ENCODE measurements around the gene HCRTR1.

Gene HCRTR1

GRCh38 chr1:31650161-31651088 is 32.9 kb downstream of the HCRTR1 start:
- no peak for DNase-seq

DNA sequence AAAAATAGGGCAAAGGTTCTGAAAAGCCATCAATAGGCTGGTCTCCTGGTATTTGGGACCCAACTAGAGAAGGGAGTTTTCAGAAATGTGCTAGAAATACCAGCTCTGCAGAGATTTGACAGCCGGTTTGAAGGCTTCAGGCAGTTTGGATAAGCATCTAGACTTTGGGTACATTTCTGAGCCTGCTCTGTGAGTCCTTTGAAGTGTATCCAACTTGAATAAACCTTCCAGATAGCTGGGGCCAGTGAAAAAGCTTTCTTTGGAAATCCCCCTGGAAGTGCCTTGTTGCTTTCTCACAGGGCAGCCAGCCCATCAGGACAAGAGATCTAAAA is 33.6 kb downstream of the HCRTR1 start:
- no peak for DNase-seq

GRCh38 chr1:31651766-31652165 is 34.3 kb downstream of the HCRTR1 start:
- DNase-seq, result no peak

- no peak for DNase-seq
These were observed 35.5 kb downstream of the HCRTR1 start for GRCh38 chr1:31652891-31653499.

GRCh38 chr1:31653717-31654473 is 36.4 kb downstream of the HCRTR1 start:
- no peak for DNase-seq

- DNase-seq, result no peak
These were observed 36.9 kb downstream of the HCRTR1 start for GRCh38 chr1:31654474-31654776.

GRCh38 chr1:31655104-31655503 is 37.6 kb downstream of the HCRTR1 start:
- no peak for DNase-seq

GRCh38 chr1:31655756-31656155 is 38.3 kb downstream of the HCRTR1 start:
- no peak for DNase-seq

DNA sequence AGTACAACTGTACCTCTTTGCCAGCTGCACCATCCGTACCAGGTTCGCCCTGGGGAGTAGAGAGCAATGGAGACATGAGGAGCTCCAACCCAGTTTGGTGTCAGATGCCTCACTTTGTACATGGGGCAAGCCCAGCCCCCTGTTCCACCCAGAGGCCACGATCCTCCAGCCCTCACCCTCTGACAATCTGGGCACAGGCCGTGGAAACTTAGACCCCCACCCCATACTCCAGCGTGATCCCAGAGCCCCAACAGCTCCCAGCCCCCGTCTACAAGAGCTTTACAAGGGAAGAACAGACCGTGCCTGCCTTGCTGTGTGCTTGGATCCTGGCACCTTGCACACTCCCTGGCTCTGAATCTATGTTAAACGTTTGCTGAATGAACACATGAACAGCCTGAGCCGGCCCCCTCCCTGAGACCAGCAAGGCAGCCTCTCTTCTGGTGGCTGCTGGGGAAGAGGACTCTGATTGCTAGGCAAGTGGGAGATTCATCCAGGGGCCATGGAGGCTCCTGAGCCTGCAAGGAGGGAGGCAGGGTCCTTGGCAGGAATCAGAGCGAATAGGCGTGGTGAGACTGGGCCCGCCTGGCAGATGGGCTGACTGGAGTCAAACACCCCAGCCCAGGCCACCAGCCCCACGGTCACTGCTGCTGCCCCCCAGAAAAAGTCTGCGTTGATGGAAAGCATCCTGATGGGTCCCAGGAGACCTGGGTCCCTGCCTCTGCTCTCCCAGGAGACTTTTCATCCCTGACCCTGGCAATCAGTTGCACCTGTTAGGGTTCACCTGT is 39.7 kb downstream of the HCRTR1 start:
- no peak for DNase-seq

GRCh38 chr1:31657972-31658510 is 40.6 kb downstream of the HCRTR1 start:
- no peak for DNase-seq

GRCh38 chr1:31658721-31659120 is 41.2 kb downstream of the HCRTR1 start:
- no peak for DNase-seq

- no peak for DNase-seq
These were observed 42.4 kb downstream of the HCRTR1 start for GRCh38 chr1:31659889-31660288.

DNA sequence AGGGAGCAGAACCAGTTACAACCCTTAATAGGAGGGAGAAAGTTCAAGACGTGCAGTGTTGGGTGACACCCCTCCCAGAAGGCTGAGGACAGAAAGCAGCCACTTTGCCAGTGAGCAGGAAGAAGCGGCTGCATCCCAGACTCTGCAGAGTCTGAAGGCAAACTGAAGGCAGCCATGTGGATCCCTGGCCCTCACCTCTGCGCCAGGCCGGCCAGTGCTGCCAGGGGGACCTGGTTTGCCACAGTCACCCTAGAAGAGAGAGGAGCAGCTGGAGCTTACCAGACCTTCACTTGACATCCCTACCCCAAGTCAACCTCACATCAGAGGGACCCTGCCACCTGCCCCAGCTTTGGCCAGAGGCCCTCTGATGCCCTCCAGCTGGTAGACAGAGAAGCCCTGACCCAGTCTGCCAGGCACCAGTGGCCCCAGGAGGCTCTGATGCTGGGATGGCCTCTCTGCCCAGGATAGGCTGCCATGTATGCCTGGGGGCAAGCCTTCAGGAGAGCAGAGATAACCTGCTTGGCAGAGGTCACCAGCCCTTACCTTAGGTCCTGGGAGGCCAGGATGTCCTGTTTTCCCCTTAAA is 43.5 kb downstream of the HCRTR1 start:
- DNase-seq, result no peak

DNA sequence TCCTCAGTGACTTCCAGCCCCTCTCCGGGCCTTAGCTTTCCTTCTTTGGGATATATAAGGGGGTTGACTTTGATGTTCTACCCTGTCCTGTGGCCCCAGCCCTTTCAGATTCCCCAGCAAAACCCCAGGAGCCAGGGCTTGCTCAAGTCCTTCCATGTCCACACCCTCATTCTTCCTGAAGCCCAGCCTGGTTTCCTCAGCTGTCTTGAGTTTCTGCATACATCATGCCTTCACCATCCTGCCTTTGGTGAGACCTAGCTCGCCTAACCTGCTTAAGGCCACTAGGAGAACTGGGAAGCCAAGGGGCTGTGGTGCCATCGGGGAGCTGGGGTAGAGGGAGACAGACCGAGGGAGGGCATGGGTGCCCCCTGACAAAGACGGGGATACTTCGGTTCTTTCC is 44.4 kb downstream of the HCRTR1 start:
- no peak for DNase-seq

GRCh38 chr1:31662463-31662862 is 45.0 kb downstream of the HCRTR1 start:
- no peak for DNase-seq

DNA sequence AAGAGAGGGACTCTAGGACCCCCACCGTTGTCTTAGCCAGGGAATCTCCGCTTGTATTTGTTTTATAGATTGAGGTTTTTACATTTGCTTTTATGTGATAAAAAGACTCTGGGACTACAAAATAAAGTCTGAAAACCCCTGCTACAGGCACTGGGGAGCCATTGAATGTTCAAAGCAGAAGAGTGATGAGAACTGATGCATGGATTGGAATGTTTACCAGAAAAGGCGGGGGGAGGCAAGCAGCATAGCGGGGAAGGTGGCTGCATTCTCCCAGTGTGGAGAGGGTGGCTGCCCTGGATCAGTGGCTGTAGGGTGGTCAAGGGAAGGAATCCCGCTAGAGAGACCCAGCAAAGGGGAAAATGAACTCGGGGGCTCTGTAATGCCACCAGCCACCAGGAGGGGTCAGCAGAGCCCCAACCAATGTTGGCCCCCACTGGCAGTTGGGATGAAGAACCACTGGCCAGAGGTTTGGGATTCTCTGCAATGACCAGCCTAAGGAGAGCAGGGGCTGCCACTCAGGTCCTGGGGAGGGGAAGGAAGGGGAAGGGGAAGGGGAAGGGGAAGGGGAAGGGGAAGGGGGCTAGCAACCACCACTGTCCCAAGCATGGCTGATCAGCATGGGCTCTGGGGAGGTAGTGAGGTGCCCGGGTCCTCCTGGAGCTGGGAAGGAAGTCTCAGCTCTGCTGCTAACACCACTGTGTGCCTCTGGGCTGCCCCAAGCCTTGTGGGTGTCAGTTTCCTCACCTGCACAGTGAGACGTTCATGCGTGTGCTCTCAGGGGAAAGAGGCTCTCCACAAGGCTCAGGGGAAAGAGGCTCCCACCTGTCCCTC is 46.3 kb downstream of the HCRTR1 start:
- DNase-seq, result no peak

GRCh38 chr1:31664528-31664927 is 47.0 kb downstream of the HCRTR1 start:
- DNase-seq, result no peak

DNA sequence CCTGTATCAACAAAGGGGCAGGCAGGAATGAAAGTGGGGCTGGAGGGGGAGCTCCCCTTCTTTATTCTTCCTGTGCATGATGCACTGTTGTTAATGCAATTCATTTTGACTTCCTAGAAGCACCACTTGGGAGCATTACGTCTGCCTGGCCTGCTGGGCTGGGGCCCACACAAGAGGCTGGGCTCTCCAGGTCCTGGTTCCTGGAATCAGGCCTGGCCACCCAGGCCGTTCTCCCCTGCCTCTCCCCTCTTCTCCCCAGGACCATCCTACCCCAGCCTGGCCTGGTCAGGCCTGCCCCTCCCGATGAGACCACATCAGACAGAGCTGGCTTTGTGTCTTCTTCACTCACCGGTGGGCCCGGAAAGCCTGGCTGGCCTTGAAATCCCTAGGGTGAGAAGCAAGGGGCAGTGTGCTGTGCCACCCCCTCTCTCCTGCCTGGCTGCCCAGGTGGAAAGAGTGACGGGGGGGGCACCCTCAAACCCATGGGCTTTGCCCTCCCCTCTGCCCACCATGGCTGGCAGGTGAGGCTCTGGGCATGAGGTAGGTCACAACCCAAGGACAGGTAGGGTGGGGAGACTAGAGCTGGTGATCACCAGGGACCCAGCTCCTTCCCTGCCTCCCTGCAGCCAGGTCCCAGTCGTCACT is 47.9 kb downstream of the HCRTR1 start:
- DNase-seq, result no peak

DNA sequence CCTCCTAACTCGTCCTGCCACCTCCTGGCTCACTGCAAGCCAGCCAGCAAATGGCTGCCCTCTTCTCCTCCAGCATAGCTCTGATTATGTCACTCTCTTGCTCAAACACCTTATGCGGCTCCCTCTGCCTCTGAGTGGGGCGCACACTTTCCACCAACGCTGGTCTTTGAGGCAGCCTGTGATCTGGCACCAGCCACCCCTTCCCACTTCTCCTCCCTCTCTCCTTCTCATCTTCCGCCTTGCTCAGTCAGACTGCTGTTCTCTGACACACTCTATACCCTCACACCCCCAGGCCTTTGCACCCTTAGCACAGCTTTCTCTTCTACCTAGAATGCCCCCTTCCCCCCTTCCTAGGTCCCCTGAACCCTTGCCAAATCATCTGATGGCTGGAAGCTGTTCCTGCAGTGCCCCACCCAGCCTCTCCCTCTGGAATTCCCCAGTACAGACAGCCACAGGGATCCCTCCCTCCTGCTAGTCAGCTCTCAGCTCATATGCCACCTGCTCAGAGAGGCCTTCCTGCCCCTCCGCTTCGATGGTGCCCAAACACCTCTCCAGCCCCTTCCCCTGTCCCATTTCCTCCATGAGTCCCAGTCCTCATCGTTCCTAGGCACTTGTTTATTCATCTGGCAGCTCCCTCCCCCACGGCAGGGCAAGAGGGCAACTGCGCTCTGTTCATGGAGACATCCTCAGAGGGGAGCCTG is 48.9 kb downstream of the HCRTR1 start:
- DNase-seq, result no peak
